H9 (cell line): ENCODE measurements around the gene SPECC1L. TPM values are rescaled to one million over a fixed set of nuclear protein-coding genes. Genes with fewer than 3 reads are reported as not detected.

Source experiments
- DNase-seq: peaks from one replicate; pipeline ENCODE4 v3.0.0-alpha.2; 2017
- H2AFZ ChIP-seq: one replicate; pipeline ENCODE4 v1.6.1; 2013; ENCODE audit warnings: mild to moderate bottlenecking, low read length, control low read depth, moderate library complexity
- H2AK5ac ChIP-seq: 2 replicates; pipeline ENCODE4 v1.6.1; 2013; ENCODE audit warnings: low read length, control low read depth, mixed read lengths; ENCODE audit not compliant: insufficient read length
- H2BK120ac ChIP-seq: one replicate; pipeline ENCODE4 v1.6.1; 2013; ENCODE audit warnings: low read depth, mild to moderate bottlenecking, low read length, control low read depth, inconsistent platforms; ENCODE audit not compliant: poor library complexity, severe bottlenecking
- H2BK12ac ChIP-seq: 2 replicates; pipeline ENCODE4 v1.6.1; 2013; ENCODE audit warnings: low read length, control low read depth, mixed read lengths, low read depth; ENCODE audit not compliant: insufficient read length
- H2BK15ac ChIP-seq: 2 replicates; pipeline ENCODE4 v1.6.1; 2013; ENCODE audit warnings: low read depth, low read length, control low read depth
- H2BK20ac ChIP-seq: one replicate; pipeline ENCODE4 v1.6.1; 2013; ENCODE audit warnings: low read depth, mild to moderate bottlenecking, low read length, control low read depth, inconsistent platforms; ENCODE audit not compliant: poor library complexity, severe bottlenecking
- H2BK5ac ChIP-seq: 2 replicates; pipeline ENCODE4 v1.6.1; 2013; ENCODE audit warnings: low read length, control low read depth, mixed read lengths; ENCODE audit not compliant: insufficient read length
- H3K14ac ChIP-seq: 2 replicates; pipeline ENCODE4 v1.6.1; 2013; ENCODE audit warnings: low read length, control low read depth; ENCODE audit not compliant: insufficient read depth
- H3K18ac ChIP-seq: 2 replicates; pipeline ENCODE4 v1.6.1; 2013; ENCODE audit warnings: low read depth, mild to moderate bottlenecking, mixed read lengths, low read length, control low read depth; ENCODE audit not compliant: insufficient read length
- H3K23ac ChIP-seq: 2 replicates; pipeline ENCODE4 v1.6.1; 2013; ENCODE audit warnings: low read length, control low read depth, mixed read lengths, low read depth; ENCODE audit not compliant: insufficient read length
- H3K23me2 ChIP-seq: 2 replicates; pipeline ENCODE4 v1.6.1; 2013; ENCODE audit warnings: low read depth, mild to moderate bottlenecking, mixed read lengths, low read length, control low read depth; ENCODE audit not compliant: insufficient read length, poor library complexity, severe bottlenecking
- H3K27ac ChIP-seq: 2 replicates; pipeline ENCODE4 v1.5.1; 2013; ENCODE audit warnings: low read length, control low read depth, mixed read lengths, low read depth; ENCODE audit not compliant: insufficient read length
- H3K27me3 ChIP-seq: 2 replicates; pipeline ENCODE4 v1.6.1; 2013; ENCODE audit warnings: low read length, control low read depth, inconsistent platforms; ENCODE audit not compliant: insufficient read depth
- H3K4ac ChIP-seq: 2 replicates; pipeline ENCODE4 v1.6.1; 2013; ENCODE audit warnings: low read depth, mild to moderate bottlenecking, control low read depth, inconsistent platforms, low read length, moderate library complexity
- H3K4me1 ChIP-seq: 2 replicates; pipeline ENCODE4 v1.6.1; 2013; ENCODE audit warnings: low read length, control low read depth, inconsistent platforms; ENCODE audit not compliant: insufficient read depth
- H3K4me2 ChIP-seq: 2 replicates; pipeline ENCODE4 v1.6.1; 2013; ENCODE audit warnings: low read length, control low read depth, mixed read lengths; ENCODE audit not compliant: insufficient read length, insufficient read depth
- H3K56ac ChIP-seq: 2 replicates; pipeline ENCODE4 v1.6.1; 2013; ENCODE audit warnings: low read depth, mild to moderate bottlenecking, mixed read lengths, low read length, control low read depth; ENCODE audit not compliant: insufficient read length
- H3K79me1 ChIP-seq: 2 replicates; pipeline ENCODE4 v1.6.1; 2013; ENCODE audit warnings: low read depth, mild to moderate bottlenecking, moderate library complexity, low read length, control low read depth, inconsistent platforms; ENCODE audit not compliant: insufficient read depth, poor library complexity, severe bottlenecking
- H3K79me2 ChIP-seq: 2 replicates; pipeline ENCODE4 v1.6.1; 2013; ENCODE audit warnings: low read length, control low read depth, inconsistent platforms; ENCODE audit not compliant: insufficient read depth
- H3K9ac ChIP-seq: 2 replicates; pipeline ENCODE4 v1.6.1; 2013; ENCODE audit warnings: low read length, control low read depth, mixed read lengths; ENCODE audit not compliant: insufficient read length; ENCODE audit errors: extremely low read depth
- H3K9me3 ChIP-seq: one replicate; pipeline ENCODE4 v1.6.1; 2013; ENCODE audit warnings: low read depth, low read length, inconsistent platforms; ENCODE audit not compliant: control insufficient read depth
- H3T11ph ChIP-seq: one replicate; pipeline ENCODE4 v1.6.1; 2013; ENCODE audit warnings: mild to moderate bottlenecking, low read length, control low read depth, inconsistent platforms
- H4K20me1 ChIP-seq: one replicate; pipeline ENCODE4 v1.6.1; 2013; ENCODE audit not compliant: control insufficient read depth, insufficient read length, insufficient read depth
- H4K5ac ChIP-seq: 2 replicates; pipeline ENCODE4 v1.6.1; 2013; ENCODE audit warnings: low read depth, mild to moderate bottlenecking, mixed read lengths, low read length, control low read depth; ENCODE audit not compliant: insufficient read length
- H4K8ac ChIP-seq: replicated peaks from 2 replicates; pipeline ENCODE4 v1.6.1; 2013; ENCODE audit warnings: low read length, control low read depth, mixed read lengths, low read depth; ENCODE audit not compliant: insufficient read length
- H4K91ac ChIP-seq: 2 replicates; pipeline ENCODE4 v1.6.1; 2013; ENCODE audit warnings: low read depth, mild to moderate bottlenecking, moderate library complexity, mixed read lengths, low read length, control low read depth; ENCODE audit not compliant: insufficient read length
- H3K27ac Mint-ChIP-seq, 3 experiments: 2 replicates in 2 of 3; 3 replicates in 1 of 3; pipeline ENCODE4 v1.8.0; 2020 to 2021; ENCODE audit warnings: mixed read lengths in 3 of 3, mild to moderate bottlenecking in 1 of 3, moderate library complexity in 1 of 3
- H3K27me3 Mint-ChIP-seq: 2 replicates; pipeline ENCODE4 v1.8.0; 2021; ENCODE audit warnings: low read depth, mild to moderate bottlenecking, moderate library complexity, mixed read lengths
- H3K36me3 Mint-ChIP-seq, 3 experiments: 2 replicates in 2 of 3; 3 replicates in 1 of 3; pipeline ENCODE4 v1.8.0; 2020 to 2021; ENCODE audit warnings: low read depth in 3 of 3, mixed read lengths in 3 of 3; ENCODE audit not compliant: insufficient read depth in 1 of 3
- H3K4me1 Mint-ChIP-seq, 2 experiments: 2 replicates each; pipeline ENCODE4 v1.8.0; 2020; ENCODE audit warnings: mixed read lengths in 2 of 2
- H3K4me3 Mint-ChIP-seq, 2 experiments: 2 replicates in 1 of 2; 3 replicates in 1 of 2; pipeline ENCODE4 v1.8.0; 2020 to 2021; ENCODE audit warnings: mild to moderate bottlenecking in 2 of 2, mixed read lengths in 2 of 2, moderate library complexity in 1 of 2
- H3K9me3 Mint-ChIP-seq, 2 experiments: 2 replicates in 1 of 2; 3 replicates in 1 of 2; pipeline ENCODE4 v1.8.0; 2020; ENCODE audit warnings: mild to moderate bottlenecking in 2 of 2, mixed read lengths in 2 of 2, moderate library complexity in 1 of 2
- WGBS: extraction: QIAGEN DNeasy Blood & Tissue Kit; methylation state at CpG from one replicate; pipeline ENCODE4 v1.1.7; 2013; ENCODE audit warnings: missing lambda C conversion rate, low lambda C conversion rate, mixed read lengths; ENCODE audit not compliant: insufficient read length; ENCODE audit errors: extremely low coverage; 5-methylcytosine and 5-hydroxymethylcytosine counted together
- total RNA-seq: library from RNA; stranded (reverse); gene quantifications from 2 replicates; pipeline ENCODE4 v1.2.1, GENCODE V29; 2021
- TF ChIP-seq, protein P1 (sequence below): fragments of 200-600 bp; sonication (generic); conservative IDR thresholded peaks from 3 replicates; pipeline ENCODE4 v1.8.0; 2021; ENCODE audit warnings: antibody characterized with exemption, mild to moderate bottlenecking

Gene SPECC1L
- total RNA-seq, 1 experiment from 2014 or later = 57.1 TPM

DNA sequence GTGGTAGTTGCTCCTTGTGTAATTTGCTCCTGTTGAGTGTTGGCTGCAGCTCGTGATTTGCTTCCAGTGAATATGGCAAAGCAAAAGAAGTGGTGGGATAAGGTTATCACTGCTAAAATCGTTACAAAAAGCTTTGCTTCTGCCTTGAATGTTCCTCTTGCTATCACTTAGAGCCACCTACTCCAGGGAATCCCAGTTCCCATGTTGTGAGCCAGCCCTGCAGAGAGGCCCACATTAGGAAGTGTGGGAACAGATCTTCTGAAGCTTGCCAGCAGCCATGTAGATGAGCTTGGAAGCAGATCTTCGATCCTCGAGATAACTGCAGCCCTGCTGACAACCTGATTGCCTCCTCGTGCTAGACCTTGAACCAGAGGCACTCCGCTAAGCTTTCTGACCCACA lies 71.0 kb downstream of the SPECC1L start:
- WGBS = no CpG with 5 or more reads among the region's 6 CpGs
- Histone ChIP-seq H2BK20ac (no peak overlapping the region), H4K91ac (no peak overlapping the region), H3K4me2 (no peak overlapping the region), H2BK5ac (peak overlapping the region; percentile 69), H3K27ac (no peak overlapping the region), H2AFZ (no peak overlapping the region), H3K79me2 (no peaks in the 10 kb centered on the region), H4K5ac (no peak overlapping the region), H3T11ph (no peak overlapping the region), H4K20me1 (no peaks in the 10 kb centered on the region), H4K8ac (no peak overlapping the region), H3K56ac (no peak overlapping the region), H3K18ac (no peak overlapping the region), H2AK5ac (no peak overlapping the region), H2BK12ac (no peak overlapping the region), H3K9ac (no peak overlapping the region), H3K9me3 (no peaks in the 10 kb centered on the region), H3K79me1 (no peaks in the 10 kb centered on the region), H3K23ac (no peak overlapping the region), H3K23me2 (no peaks in the 10 kb centered on the region), H3K14ac (no peak overlapping the region), H3K27me3 (no peaks in the 10 kb centered on the region), H2BK120ac (no peak overlapping the region), H3K4ac (no peak overlapping the region), H3K4me1 (peaks cover 13% of the 10 kb centered on the region), H2BK15ac (no peak overlapping the region)
- DNase-seq = no peak
- Mint-ChIP-seq H3K4me3 (no peak overlapping the region), H3K36me3 (peaks cover 27 to 52% (median 50%) of the 10 kb centered on the region in 3 experiments), H3K27me3 (no peaks in the 10 kb centered on the region), H3K4me1 (peaks cover 33 to 49% of the 10 kb centered on the region in 2 experiments), H3K27ac (no peak overlapping the region; a peak in 1 of 7 replicates), H3K9me3 (no peaks in the 10 kb centered on the region)
- TF ChIP-seq, protein P1, sequence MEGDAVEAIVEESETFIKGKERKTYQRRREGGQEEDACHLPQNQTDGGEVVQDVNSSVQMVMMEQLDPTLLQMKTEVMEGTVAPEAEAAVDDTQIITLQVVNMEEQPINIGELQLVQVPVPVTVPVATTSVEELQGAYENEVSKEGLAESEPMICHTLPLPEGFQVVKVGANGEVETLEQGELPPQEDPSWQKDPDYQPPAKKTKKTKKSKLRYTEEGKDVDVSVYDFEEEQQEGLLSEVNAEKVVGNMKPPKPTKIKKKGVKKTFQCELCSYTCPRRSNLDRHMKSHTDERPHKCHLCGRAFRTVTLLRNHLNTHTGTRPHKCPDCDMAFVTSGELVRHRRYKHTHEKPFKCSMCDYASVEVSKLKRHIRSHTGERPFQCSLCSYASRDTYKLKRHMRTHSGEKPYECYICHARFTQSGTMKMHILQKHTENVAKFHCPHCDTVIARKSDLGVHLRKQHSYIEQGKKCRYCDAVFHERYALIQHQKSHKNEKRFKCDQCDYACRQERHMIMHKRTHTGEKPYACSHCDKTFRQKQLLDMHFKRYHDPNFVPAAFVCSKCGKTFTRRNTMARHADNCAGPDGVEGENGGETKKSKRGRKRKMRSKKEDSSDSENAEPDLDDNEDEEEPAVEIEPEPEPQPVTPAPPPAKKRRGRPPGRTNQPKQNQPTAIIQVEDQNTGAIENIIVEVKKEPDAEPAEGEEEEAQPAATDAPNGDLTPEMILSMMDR = no peak
